Endothelial cell of umbilical vein (primary cell): ENCODE results near the gene ANKS1B. TPM values are rescaled to one million over a fixed set of nuclear protein-coding genes. Genes with fewer than 3 reads are reported as not detected.

Experiments
- BruUV-seq: library from RNA; stranded (reverse); fragments of 400-500 nt; replicated peaks from 2 replicates; lab custom pipeline; 2021; lab: Mats Ljungman, UMichigan
- CTCF ChIA-PET: fragments of 300-600, 350-600 bp; sonication (Branson Sonifier 250); formaldehyde crosslinking; loops from one replicate; lab custom pipeline; 2021; ENCODE audit warnings: antibody characterized with exemption, inconsistent platforms; lab: Charles Lee
- POLR2A ChIA-PET: fragments of 300-600, 350-600 bp; sonication (Branson Sonifier 250); formaldehyde crosslinking; loops from one replicate; lab custom pipeline; 2021; ENCODE audit warnings: antibody characterized with exemption, inconsistent platforms; lab: Charles Lee
- DNase-seq: peaks from one replicate; pipeline ENCODE4 v3.0.0-alpha.2; 2011; ENCODE audit warnings: low read depth, low spot score
- FAIRE-seq: peaks from 2 replicates; lab custom pipeline; 2011; peaks lifted over from hg19 to GRCh38; lab: Jason Lieb, UNC
- H2AFZ ChIP-seq: 2 replicates; pipeline ENCODE4 v1.6.0; 2012; ENCODE audit warnings: low read depth, low read length, control low read depth, inconsistent platforms
- H3K27ac ChIP-seq: 2 replicates; pipeline ENCODE4 v1.5.1; 2011; ENCODE audit warnings: low read depth, mild to moderate bottlenecking, control low read depth, low read length, moderate library complexity; ENCODE audit not compliant: insufficient read depth
- H3K27me3 ChIP-seq, 2 experiments: 2 replicates each; pipeline versions ENCODE4 v1.6.0 to v1.6.1; 2011; ENCODE audit warnings: low read length in 2 of 2, mixed read lengths in 1 of 2; ENCODE audit not compliant: control insufficient read depth in 2 of 2, insufficient read depth in 2 of 2
- H3K36me3 ChIP-seq, 2 experiments: 2 replicates in 1 of 2; 3 replicates in 1 of 2; pipeline ENCODE4 v1.5.1; 2011; ENCODE audit warnings: low read length in 2 of 2, mild to moderate bottlenecking in 1 of 2, moderate library complexity in 1 of 2; ENCODE audit not compliant: control insufficient read depth in 2 of 2, insufficient read depth in 2 of 2; ENCODE audit errors: extremely low read depth in 1 of 2
- H3K4me1 ChIP-seq: 3 replicates; pipeline ENCODE4 v1.5.1; 2011; ENCODE audit warnings: mild to moderate bottlenecking, low read length; ENCODE audit not compliant: control insufficient read depth, insufficient read depth; ENCODE audit errors: extremely low read depth
- H3K4me2 ChIP-seq: 2 replicates; pipeline ENCODE4 v1.6.1; 2011; ENCODE audit warnings: low read length, control low read depth, mixed read lengths; ENCODE audit not compliant: insufficient read depth
- H3K4me3 ChIP-seq, 3 experiments: fragments of 200-600 bp in 1 of 3; sonication (generic), shearing (Covaris generic) in 1 of 3; replicated peaks in 1 of 3; 2 replicates each; pipeline ENCODE4 v1.5.1; 2011 to 2016; ENCODE audit warnings: control low read depth in 3 of 3, low read length in 3 of 3, mild to moderate bottlenecking in 2 of 3, inconsistent platforms in 1 of 3, low read depth in 1 of 3, moderate library complexity in 1 of 3; ENCODE audit not compliant: insufficient read depth in 1 of 3
- H3K79me2 ChIP-seq: 2 replicates; pipeline ENCODE4 v1.6.0; 2012; ENCODE audit warnings: low read length, inconsistent platforms; ENCODE audit not compliant: control insufficient read depth, insufficient read depth
- H3K9ac ChIP-seq: replicated peaks from 2 replicates; pipeline ENCODE3; 2011; ENCODE audit warnings: low read length, control low read depth; ENCODE audit not compliant: insufficient read depth; ENCODE audit errors: extremely low read depth
- H3K9me1 ChIP-seq: replicated peaks from 3 replicates; pipeline ENCODE4 v1.6.0; 2011; ENCODE audit warnings: mild to moderate bottlenecking, low read length; ENCODE audit not compliant: control insufficient read depth, insufficient read depth; ENCODE audit errors: extremely low read depth
- H3K9me3 ChIP-seq: replicated peaks from 2 replicates; pipeline ENCODE4 v1.5.1; 2012; ENCODE audit warnings: low read length, inconsistent platforms; ENCODE audit not compliant: control insufficient read depth, insufficient read depth
- H4K20me1 ChIP-seq: replicated peaks from 2 replicates; pipeline ENCODE3; 2011; ENCODE audit warnings: mild to moderate bottlenecking, low read length; ENCODE audit not compliant: control insufficient read depth, insufficient read depth; ENCODE audit errors: extremely low read depth
- EZH2 ChIP-seq: IDR thresholded peaks from 2 replicates; pipeline ENCODE4 v1.6.1; 2012; ENCODE audit warnings: borderline replicate concordance, low read depth, mild to moderate bottlenecking, moderate library complexity, low read length, inconsistent platforms; ENCODE audit not compliant: severe bottlenecking
- FOS ChIP-seq: IDR thresholded peaks from 2 replicates; pipeline ENCODE4 v1.6.1; 2011; ENCODE audit warnings: mild to moderate bottlenecking, low read length, moderate library complexity, borderline replicate concordance; ENCODE audit not compliant: insufficient read depth
- GATA2 ChIP-seq: IDR thresholded peaks from 2 replicates; pipeline ENCODE4 v1.7.0; 2011; ENCODE audit warnings: low read depth, mild to moderate bottlenecking, moderate library complexity, mixed read lengths, low read length; ENCODE audit not compliant: insufficient read length, insufficient read depth
- JUN ChIP-seq: IDR thresholded peaks from 2 replicates; pipeline ENCODE4 v1.6.1; 2011; ENCODE audit warnings: borderline replicate concordance, low read depth; ENCODE audit not compliant: insufficient read length, insufficient read depth
- MYC ChIP-seq: IDR thresholded peaks from one replicate; pipeline ENCODE4 v1.6.1; 2011; ENCODE audit warnings: mild to moderate bottlenecking, low read depth, low read length
- POLR2A ChIP-seq: IDR thresholded peaks from 2 replicates; pipeline ENCODE4 v1.6.1; 2012; ENCODE audit warnings: low read depth, mild to moderate bottlenecking, control low read depth, low read length
- POLR2AphosphoS5 ChIP-seq: IDR thresholded peaks from 2 replicates; pipeline ENCODE4 v1.6.1; 2012; ENCODE audit warnings: low read depth, mild to moderate bottlenecking, control low read depth, low read length, moderate library complexity; ENCODE audit not compliant: insufficient read depth
- dilution Hi-C: fragments of 300-500 bp; cut with MboI; formaldehyde crosslinking; loops from one replicate; pipeline ENCODE4 v1.15.0; 2019; ENCODE audit warnings: low sequenced_read_pairs; ENCODE audit not compliant: extremely low pct_ligation_motif_present
- intact Hi-C: fragments of 100-400 bp; cut with micrococcal nuclease; formaldehyde crosslinking; loops from one replicate; pipeline ENCODE4 v1.10.0; 2022
- polyA plus RNA-seq, 4 experiments: library from polyadenylated mRNA; depleted of rRNA in 3 of 4; stranded (reverse) in 3 of 4; unstranded in 1 of 4; fragments of >200 nt; gene quantifications; 2 replicates each; pipeline versions ENCODE4 v1.2.1 to v1.2.3, GENCODE V29; 2011 to 2012; ENCODE audit warnings: missing spikeins in 1 of 4
- total RNA-seq: library from RNA; stranded (reverse); gene quantifications from 2 replicates; pipeline ENCODE4 v1.2.3, GENCODE V29; 2021
- TF ChIP-seq, protein P1 (sequence below), 2 donors: IDR thresholded peaks; 1 replicate in 1 of 2; 2 replicates in 1 of 2; pipeline ENCODE4 v1.5.1; 2011; ENCODE audit warnings: low read length in 2 of 2, mild to moderate bottlenecking in 2 of 2, moderate library complexity in 2 of 2, control low read depth in 1 of 2, inconsistent platforms in 1 of 2, low read depth in 1 of 2; ENCODE audit not compliant: insufficient read depth in 1 of 2; ENCODE audit errors: extremely low read depth in 1 of 2
- TF ChIP-seq, protein P2 (sequence below): IDR thresholded peaks from 2 replicates; pipeline ENCODE4 v1.6.1; 2011; ENCODE audit not compliant: insufficient read depth, insufficient read length

The ANKS1B gene
- total and polyA plus RNA-seq, 2 donors (not counting 3 experiments of a cell fraction or from before 2014, with no cell fraction given), result 0.15 to 0.38 TPM

DNA sequence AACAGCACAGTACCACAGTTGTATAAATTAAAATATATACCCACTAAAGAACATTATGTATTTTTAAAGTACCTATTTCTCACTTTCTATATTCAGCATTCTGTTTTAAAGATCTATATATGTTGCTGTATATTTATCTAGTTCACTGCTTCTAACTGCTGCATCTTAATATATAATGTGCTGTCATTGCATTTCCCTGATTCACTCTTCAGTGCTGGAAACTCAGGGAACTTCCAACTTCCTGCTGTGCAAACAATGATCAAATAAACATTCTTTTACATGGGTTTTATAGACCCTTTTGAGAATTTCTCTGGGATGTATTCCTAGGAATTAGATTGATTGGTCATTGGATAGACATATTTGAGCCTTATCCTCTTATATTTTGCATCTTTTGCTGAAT is 960.5 kb downstream of the ANKS1B start:
- POLR2A ChIA-PET, result no interaction called here
- Histone ChIP-seq H3K4me2 (no peak overlapping the region), H3K9me3 (no peaks in the 10 kb centered on the region), H3K4me3 (no peak overlapping the region), H3K79me2 (no peaks in the 10 kb centered on the region), H3K9me1 (no peaks in the 10 kb centered on the region), H3K27ac (no peak overlapping the region), H2AFZ (no peak overlapping the region), H4K20me1 (no peaks in the 10 kb centered on the region), H3K9ac (no peak overlapping the region), H3K36me3 (no peaks in the 10 kb centered on the region), H3K4me1 (no peaks in the 10 kb centered on the region), H3K27me3 (no peaks in the 10 kb centered on the region)
- DNase-seq (no peak), FAIRE-seq (no peak)
- no peak for TF ChIP-seq EZH2
- TF ChIP-seq FOS, result no peak
- TF ChIP-seq, protein P1, sequence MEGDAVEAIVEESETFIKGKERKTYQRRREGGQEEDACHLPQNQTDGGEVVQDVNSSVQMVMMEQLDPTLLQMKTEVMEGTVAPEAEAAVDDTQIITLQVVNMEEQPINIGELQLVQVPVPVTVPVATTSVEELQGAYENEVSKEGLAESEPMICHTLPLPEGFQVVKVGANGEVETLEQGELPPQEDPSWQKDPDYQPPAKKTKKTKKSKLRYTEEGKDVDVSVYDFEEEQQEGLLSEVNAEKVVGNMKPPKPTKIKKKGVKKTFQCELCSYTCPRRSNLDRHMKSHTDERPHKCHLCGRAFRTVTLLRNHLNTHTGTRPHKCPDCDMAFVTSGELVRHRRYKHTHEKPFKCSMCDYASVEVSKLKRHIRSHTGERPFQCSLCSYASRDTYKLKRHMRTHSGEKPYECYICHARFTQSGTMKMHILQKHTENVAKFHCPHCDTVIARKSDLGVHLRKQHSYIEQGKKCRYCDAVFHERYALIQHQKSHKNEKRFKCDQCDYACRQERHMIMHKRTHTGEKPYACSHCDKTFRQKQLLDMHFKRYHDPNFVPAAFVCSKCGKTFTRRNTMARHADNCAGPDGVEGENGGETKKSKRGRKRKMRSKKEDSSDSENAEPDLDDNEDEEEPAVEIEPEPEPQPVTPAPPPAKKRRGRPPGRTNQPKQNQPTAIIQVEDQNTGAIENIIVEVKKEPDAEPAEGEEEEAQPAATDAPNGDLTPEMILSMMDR (IDR thresholded peaks at IDR 0.05; ENCODE audit: extremely low read depth in 1 of 2, insufficient read depth in 1 of 2, low read depth in 1 of 2, low read length in 2 of 2), result no peak
- TF ChIP-seq MYC, result no peak
- no peak for TF ChIP-seq GATA2
- no peak for TF ChIP-seq POLR2A
- no peak for TF ChIP-seq POLR2AphosphoS5
- TF ChIP-seq JUN, result no peak
- TF ChIP-seq, protein P2, sequence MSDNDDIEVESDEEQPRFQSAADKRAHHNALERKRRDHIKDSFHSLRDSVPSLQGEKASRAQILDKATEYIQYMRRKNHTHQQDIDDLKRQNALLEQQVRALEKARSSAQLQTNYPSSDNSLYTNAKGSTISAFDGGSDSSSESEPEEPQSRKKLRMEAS, result no peak
- intact Hi-C loops (no loop called here), dilution Hi-C loops (no loop called here)
- CTCF ChIA-PET, result no interaction called here
- no TSS peak for BruUV-seq
